MM.1S (cell line): ENCODE results near the gene ARHGEF10L.

Source experiments
- DNase-seq: peaks from one replicate; pipeline ENCODE4 v3.0.0-alpha.2; 2015
- H2AFZ ChIP-seq: fragments of 300-600 bp; sonication (generic); 2 replicates; pipeline ENCODE4 v1.6.0; 2016; ENCODE audit warnings: antibody characterized with exemption, low read length
- H3F3A ChIP-seq: fragments of 300-600 bp; sonication (generic); 2 replicates; pipeline ENCODE4 v1.6.1; 2016; ENCODE audit warnings: mild to moderate bottlenecking, antibody characterized with exemption, low read length, moderate library complexity, mixed read lengths; ENCODE audit not compliant: insufficient read depth
- H3K27ac ChIP-seq: fragments of 300-600 bp; sonication (generic); 2 replicates; pipeline ENCODE4 v1.5.1; 2016; ENCODE audit warnings: mild to moderate bottlenecking, low read length
- H3K27me3 ChIP-seq: fragments of 300-600 bp; sonication (generic); replicated peaks from 2 replicates; pipeline ENCODE4 v1.6.0; 2016; ENCODE audit warnings: low read length; ENCODE audit not compliant: insufficient read depth
- H3K36me3 ChIP-seq: fragments of 300-600 bp; sonication (generic); replicated peaks from 2 replicates; pipeline ENCODE4 v1.6.1; 2016; ENCODE audit warnings: mild to moderate bottlenecking, low read length, mixed read lengths; ENCODE audit not compliant: insufficient read depth
- H3K4me1 ChIP-seq: fragments of 300-600 bp; sonication (generic); 2 replicates; pipeline ENCODE4 v1.6.1; 2016; ENCODE audit warnings: low read length, mixed read lengths
- H3K4me2 ChIP-seq: fragments of 300-600 bp; sonication (generic); 2 replicates; pipeline ENCODE4 v1.6.0; 2016; ENCODE audit warnings: low read depth, low read length
- H3K4me3 ChIP-seq: fragments of 300-600 bp; sonication (generic); 2 replicates; pipeline ENCODE4 v1.5.1; 2016; ENCODE audit warnings: low read length, mixed read lengths
- H3K79me2 ChIP-seq: fragments of 300-600 bp; sonication (generic); 2 replicates; pipeline ENCODE4 v1.6.1; 2016; ENCODE audit warnings: mixed run types, low read length, mixed read lengths
- H3K9ac ChIP-seq: fragments of 300-600 bp; sonication (generic); 2 replicates; pipeline ENCODE4 v1.6.1; 2016; ENCODE audit warnings: low read length, mixed read lengths
- H3K9me2 ChIP-seq: fragments of 300-600 bp; sonication (generic); replicated peaks from 2 replicates; pipeline ENCODE4 v1.6.1; 2016; ENCODE audit warnings: mild to moderate bottlenecking, low read length, mixed read lengths; ENCODE audit not compliant: insufficient read depth
- H3K9me3 ChIP-seq: fragments of 300-600 bp; sonication (generic); replicated peaks from 2 replicates; pipeline ENCODE4 v1.6.1; 2016; ENCODE audit warnings: mild to moderate bottlenecking, low read length, mixed read lengths; ENCODE audit not compliant: insufficient read depth
- H4K20me1 ChIP-seq: fragments of 300-600 bp; sonication (generic); 2 replicates; pipeline ENCODE4 v1.6.1; 2016; ENCODE audit warnings: mild to moderate bottlenecking, low read length, moderate library complexity, mixed read lengths; ENCODE audit not compliant: insufficient read depth
- EZH2 ChIP-seq: fragments of 300-600 bp; sonication (generic); optimal IDR thresholded peaks from 2 replicates; pipeline ENCODE3; 2017; ENCODE audit warnings: low read depth, mild to moderate bottlenecking, antibody characterized with exemption, low read length, mixed read lengths
- EZH2phosphoT487 ChIP-seq: fragments of 300-600 bp; sonication (generic); IDR thresholded peaks from 2 replicates; pipeline ENCODE4 v1.6.1; 2018; ENCODE audit warnings: antibody characterized with exemption, low read length
- TF ChIP-seq, protein P1 (sequence below): fragments of 300-600 bp; sonication (generic); IDR thresholded peaks from 2 replicates; pipeline ENCODE4 v1.5.1; 2016; ENCODE audit warnings: antibody characterized with exemption, low read length, mixed read lengths

The ARHGEF10L gene

DNA sequence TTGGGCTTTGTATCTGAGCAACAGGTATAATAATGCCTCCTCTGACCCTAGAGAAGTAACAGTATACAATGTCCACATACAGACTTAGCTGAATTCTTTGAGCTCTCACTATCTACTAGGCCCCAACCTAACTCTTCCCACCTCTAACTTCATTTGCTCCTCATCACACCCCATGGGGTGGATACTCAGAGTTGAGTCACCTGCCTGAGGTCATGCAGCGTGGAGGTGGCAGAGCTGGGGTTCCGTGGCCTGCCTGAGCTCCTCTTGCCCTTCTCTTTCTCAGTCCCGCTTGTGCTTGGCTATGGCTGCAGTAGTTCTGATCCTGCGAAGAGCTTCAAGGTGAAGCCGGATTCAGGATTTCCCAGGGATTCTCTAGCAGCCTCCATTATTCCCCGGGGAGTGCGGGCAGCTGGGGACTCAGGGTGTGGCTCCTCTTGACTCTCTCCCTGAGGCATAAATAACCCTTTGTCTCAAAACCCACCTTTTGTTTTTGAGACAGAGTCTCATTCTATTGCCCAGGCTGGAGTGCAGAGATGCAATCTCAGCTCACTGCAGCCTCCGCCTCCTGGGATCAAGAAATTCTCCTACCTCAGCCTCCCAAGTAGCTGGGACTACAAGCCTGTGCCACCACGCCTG is 185.7 kb downstream of the ARHGEF10L start:
- no peak overlapping the region for H3K9ac ChIP-seq
- no peaks in the 10 kb centered on the region for H3F3A ChIP-seq
- DNase-seq: no peak
- no peaks in the 10 kb centered on the region for H3K9me3 ChIP-seq
- H3K79me2 ChIP-seq: no peaks in the 10 kb centered on the region
- peaks cover 90% of the 10 kb centered on the region for H3K27me3 ChIP-seq
- TF ChIP-seq, protein P1, sequence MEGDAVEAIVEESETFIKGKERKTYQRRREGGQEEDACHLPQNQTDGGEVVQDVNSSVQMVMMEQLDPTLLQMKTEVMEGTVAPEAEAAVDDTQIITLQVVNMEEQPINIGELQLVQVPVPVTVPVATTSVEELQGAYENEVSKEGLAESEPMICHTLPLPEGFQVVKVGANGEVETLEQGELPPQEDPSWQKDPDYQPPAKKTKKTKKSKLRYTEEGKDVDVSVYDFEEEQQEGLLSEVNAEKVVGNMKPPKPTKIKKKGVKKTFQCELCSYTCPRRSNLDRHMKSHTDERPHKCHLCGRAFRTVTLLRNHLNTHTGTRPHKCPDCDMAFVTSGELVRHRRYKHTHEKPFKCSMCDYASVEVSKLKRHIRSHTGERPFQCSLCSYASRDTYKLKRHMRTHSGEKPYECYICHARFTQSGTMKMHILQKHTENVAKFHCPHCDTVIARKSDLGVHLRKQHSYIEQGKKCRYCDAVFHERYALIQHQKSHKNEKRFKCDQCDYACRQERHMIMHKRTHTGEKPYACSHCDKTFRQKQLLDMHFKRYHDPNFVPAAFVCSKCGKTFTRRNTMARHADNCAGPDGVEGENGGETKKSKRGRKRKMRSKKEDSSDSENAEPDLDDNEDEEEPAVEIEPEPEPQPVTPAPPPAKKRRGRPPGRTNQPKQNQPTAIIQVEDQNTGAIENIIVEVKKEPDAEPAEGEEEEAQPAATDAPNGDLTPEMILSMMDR: no peak
- TF ChIP-seq EZH2phosphoT487: no peak
- no peak for TF ChIP-seq EZH2
- H2AFZ ChIP-seq: no peak overlapping the region
- H3K4me1 ChIP-seq: no peaks in the 10 kb centered on the region
- no peaks in the 10 kb centered on the region for H4K20me1 ChIP-seq
- no peaks in the 10 kb centered on the region for H3K36me3 ChIP-seq
- H3K4me3 ChIP-seq: no peak overlapping the region
- H3K4me2 ChIP-seq: no peak overlapping the region
- H3K9me2 ChIP-seq: no peaks in the 10 kb centered on the region
- H3K27ac ChIP-seq: no peak overlapping the region

DNA sequence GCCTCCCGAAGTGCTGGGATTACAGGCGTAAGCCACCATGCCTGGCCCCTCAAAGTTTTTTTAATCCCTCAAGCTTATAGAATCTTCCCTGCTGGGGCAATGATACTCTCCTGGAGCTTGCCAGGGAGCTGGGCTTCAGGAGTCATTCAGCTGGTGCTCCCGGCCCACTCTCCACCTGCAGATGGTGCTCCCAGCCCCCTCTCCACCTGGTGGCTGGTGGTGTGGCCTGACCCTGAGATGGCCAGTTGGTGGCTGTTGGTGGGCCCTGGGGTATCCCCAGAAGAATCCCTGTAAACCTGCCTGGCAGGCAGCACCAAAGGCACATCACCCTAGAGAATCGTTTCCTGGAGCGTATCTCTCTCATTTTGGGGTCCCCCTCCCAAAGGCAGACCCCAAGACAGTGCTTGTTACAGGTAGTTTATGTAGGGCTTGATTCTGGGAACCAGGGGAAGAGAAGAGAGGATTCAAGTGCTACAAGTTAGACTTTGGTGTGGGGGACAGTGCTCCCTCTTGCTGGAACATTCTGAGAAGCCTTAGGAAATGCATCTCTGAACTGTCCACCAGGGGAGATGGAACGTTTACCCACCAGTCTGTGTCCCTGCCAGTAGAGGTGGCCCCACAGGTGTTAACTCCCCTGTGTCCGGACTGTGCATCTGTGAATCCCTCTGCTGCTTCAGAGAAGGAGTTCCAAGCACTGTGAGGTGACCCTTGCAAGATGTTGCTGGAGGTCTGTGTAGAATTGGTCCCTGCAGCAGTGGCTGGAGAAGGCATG is 186.5 kb downstream of the ARHGEF10L start:
- no peaks in the 10 kb centered on the region for H4K20me1 ChIP-seq
- no peaks in the 10 kb centered on the region for H3K4me1 ChIP-seq
- H3K79me2 ChIP-seq: no peaks in the 10 kb centered on the region
- no peaks in the 10 kb centered on the region for H3F3A ChIP-seq
- no peak for DNase-seq
- H3K9me3 ChIP-seq: no peaks in the 10 kb centered on the region
- H2AFZ ChIP-seq: no peak overlapping the region
- H3K4me3 ChIP-seq: no peak overlapping the region
- H3K36me3 ChIP-seq: no peaks in the 10 kb centered on the region
- H3K9ac ChIP-seq: no peak overlapping the region
- H3K27me3 ChIP-seq: peaks cover 90% of the 10 kb centered on the region
- H3K9me2 ChIP-seq: no peaks in the 10 kb centered on the region
- TF ChIP-seq EZH2phosphoT487: no peak
- TF ChIP-seq, protein P1: no peak
- no peak for TF ChIP-seq EZH2
- no peak overlapping the region for H3K27ac ChIP-seq
- H3K4me2 ChIP-seq: no peak overlapping the region

DNA sequence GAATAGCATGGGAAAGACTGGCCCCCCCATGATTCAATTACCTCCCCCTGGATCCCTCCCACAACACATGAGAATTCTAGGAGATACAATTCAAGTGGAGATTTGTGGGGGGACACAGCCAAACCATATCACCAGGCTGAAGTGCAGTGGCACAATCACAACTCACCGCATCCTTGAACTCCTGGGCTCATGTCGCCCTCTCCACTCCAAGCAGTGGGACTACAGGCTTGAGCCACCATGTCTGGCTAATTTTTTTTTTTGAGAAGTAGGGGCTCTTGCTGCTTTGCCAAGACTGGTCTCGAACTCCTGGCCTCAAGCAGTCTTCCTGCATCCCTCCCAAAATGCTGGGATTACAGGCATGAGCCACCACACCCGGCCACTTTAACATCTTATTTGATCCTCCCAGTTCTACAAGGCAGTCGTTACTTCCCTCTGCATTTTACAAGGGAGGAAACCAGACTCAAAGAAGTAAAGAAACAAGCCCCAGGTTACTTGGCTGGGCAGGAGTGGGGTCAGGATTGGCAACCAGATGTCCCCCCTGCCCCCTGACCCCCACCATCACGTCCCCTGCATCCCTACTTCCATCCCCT is 188.7 kb downstream of the ARHGEF10L start:
- Histone ChIP-seq H4K20me1 (no peaks in the 10 kb centered on the region), H3K27me3 (peaks cover 87% of the 10 kb centered on the region), H3K9me2 (no peaks in the 10 kb centered on the region), H2AFZ (no peak overlapping the region), H3K9me3 (no peaks in the 10 kb centered on the region), H3K36me3 (no peaks in the 10 kb centered on the region), H3K4me3 (no peak overlapping the region), H3K4me2 (no peak overlapping the region), H3K27ac (no peak overlapping the region), H3F3A (no peaks in the 10 kb centered on the region), H3K79me2 (no peaks in the 10 kb centered on the region), H3K9ac (no peak overlapping the region), H3K4me1 (no peaks in the 10 kb centered on the region)
- no peak for DNase-seq
- TF ChIP-seq EZH2 (no peak), EZH2phosphoT487 (no peak)
- TF ChIP-seq, protein P1: no peak
